PFSK-1 (cell line): ENCODE measurements around the gene HPCAL1.

Experiments
- FOXP2 ChIP-seq: optimal IDR thresholded peaks from 2 replicates; pipeline ENCODE3; 2011; ENCODE audit warnings: borderline replicate concordance, control low read depth, inconsistent platforms; ENCODE audit not compliant: insufficient read depth; ENCODE audit errors: extremely low read length, extremely low read depth
- POLR2AphosphoS5 ChIP-seq: IDR thresholded peaks from 2 replicates; pipeline ENCODE4 v1.6.1; 2012; ENCODE audit warnings: low read depth, mild to moderate bottlenecking, control low read depth, low read length, moderate library complexity
- REST ChIP-seq, 2 experiments: IDR thresholded peaks; 2 replicates each; pipeline versions ENCODE4 v1.6.1 to v1.8.0; 2011 to 2012; ENCODE audit warnings: low read depth in 2 of 2, low read length in 2 of 2, control low read depth in 1 of 2, inconsistent platforms in 1 of 2, mild to moderate bottlenecking in 1 of 2, moderate library complexity in 1 of 2; ENCODE audit not compliant: insufficient read depth in 1 of 2
- SIN3A ChIP-seq: IDR thresholded peaks from 2 replicates; pipeline ENCODE4 v1.6.1; 2012; ENCODE audit warnings: mild to moderate bottlenecking, low read length, moderate library complexity, borderline replicate concordance; ENCODE audit not compliant: insufficient read depth
- TAF1 ChIP-seq: IDR thresholded peaks from 2 replicates; pipeline ENCODE4 v1.6.1; 2012; ENCODE audit warnings: low read length, control low read depth, borderline replicate concordance; ENCODE audit not compliant: insufficient read depth

HPCAL1 gene

GRCh38 chr2:10360460-10360849, 57.8 kb downstream of the HPCAL1 start:
- no peak for TF ChIP-seq POLR2AphosphoS5
- no peak for TF ChIP-seq FOXP2
- TF ChIP-seq REST (IDR thresholded peaks at IDR 0.05; ENCODE audit: insufficient read depth in 1 of 2, low read depth in 2 of 2, low read length in 2 of 2) = no peak
- no peak for TF ChIP-seq TAF1
- no peak for TF ChIP-seq SIN3A

GRCh38 chr2:10360850-10361588, 58.3 kb downstream of the HPCAL1 start:
- TF ChIP-seq TAF1 (no peak), REST (IDR thresholded peaks at IDR 0.05; ENCODE audit: insufficient read depth in 1 of 2, low read depth in 2 of 2, low read length in 2 of 2) (no peak), SIN3A (no peak), POLR2AphosphoS5 (no peak), FOXP2 (no peak)

GRCh38 chr2:10362096-10362897, 59.6 kb downstream of the HPCAL1 start:
- TF ChIP-seq REST (IDR thresholded peaks at IDR 0.05; ENCODE audit: insufficient read depth in 1 of 2, low read depth in 2 of 2, low read length in 2 of 2) (no peak), SIN3A (no peak), POLR2AphosphoS5 (no peak), TAF1 (no peak)

GRCh38 chr2:10362898-10363454, 60.3 kb downstream of the HPCAL1 start:
- TF ChIP-seq SIN3A (no peak), FOXP2 (no peak), TAF1 (no peak), POLR2AphosphoS5 (no peak), REST (IDR thresholded peaks at IDR 0.05; ENCODE audit: insufficient read depth in 1 of 2, low read depth in 2 of 2, low read length in 2 of 2) (no peak)
